22Rv1 (cell line): ENCODE results near the gene PSTPIP2.

Experiments
- H3K27ac ChIP-seq: fragments of 450-650 bp; 2 replicates; pipeline ENCODE4 v1.5.1; 2017
- ZFX ChIP-seq: fragments of 450-650 bp; IDR thresholded peaks from 2 replicates; pipeline ENCODE4 v1.6.1; 2017; ENCODE audit warnings: antibody characterized with exemption, borderline replicate concordance
- TF ChIP-seq, protein P1 (sequence below): fragments of 450-650 bp; IDR thresholded peaks from 2 replicates; pipeline ENCODE4 v1.5.1; 2017; ENCODE audit warnings: mild to moderate bottlenecking

Gene PSTPIP2

DNA sequence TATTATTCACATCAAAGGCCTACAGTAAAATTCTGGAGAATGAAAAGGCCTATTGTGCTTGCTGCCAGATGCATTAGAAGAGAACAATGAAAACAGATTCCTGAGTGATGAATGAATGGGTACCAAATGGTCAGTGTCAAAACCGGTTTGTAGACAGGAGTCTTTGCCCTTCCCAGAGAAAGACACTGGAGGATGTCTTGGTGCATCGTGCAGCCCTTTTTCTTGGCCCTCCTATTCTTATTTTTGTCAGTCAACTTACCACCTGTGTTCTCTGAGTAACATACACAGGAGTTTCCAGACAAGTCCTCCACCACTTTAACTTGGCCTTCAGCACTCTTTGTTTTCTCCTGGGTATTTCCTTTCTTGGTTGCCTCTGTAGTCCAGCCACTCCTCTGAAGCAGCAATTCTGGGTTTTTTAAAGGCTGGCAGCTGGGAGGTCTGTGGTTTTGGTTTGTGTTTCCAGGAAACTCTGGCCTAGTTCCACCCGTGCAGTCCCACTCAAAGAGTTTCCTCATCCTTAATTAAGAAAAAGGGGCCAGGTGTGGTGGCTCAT is 29.4 kb downstream of the PSTPIP2 start:
- no peak overlapping the region for H3K27ac ChIP-seq
- no peak for TF ChIP-seq ZFX
- TF ChIP-seq, protein P1, sequence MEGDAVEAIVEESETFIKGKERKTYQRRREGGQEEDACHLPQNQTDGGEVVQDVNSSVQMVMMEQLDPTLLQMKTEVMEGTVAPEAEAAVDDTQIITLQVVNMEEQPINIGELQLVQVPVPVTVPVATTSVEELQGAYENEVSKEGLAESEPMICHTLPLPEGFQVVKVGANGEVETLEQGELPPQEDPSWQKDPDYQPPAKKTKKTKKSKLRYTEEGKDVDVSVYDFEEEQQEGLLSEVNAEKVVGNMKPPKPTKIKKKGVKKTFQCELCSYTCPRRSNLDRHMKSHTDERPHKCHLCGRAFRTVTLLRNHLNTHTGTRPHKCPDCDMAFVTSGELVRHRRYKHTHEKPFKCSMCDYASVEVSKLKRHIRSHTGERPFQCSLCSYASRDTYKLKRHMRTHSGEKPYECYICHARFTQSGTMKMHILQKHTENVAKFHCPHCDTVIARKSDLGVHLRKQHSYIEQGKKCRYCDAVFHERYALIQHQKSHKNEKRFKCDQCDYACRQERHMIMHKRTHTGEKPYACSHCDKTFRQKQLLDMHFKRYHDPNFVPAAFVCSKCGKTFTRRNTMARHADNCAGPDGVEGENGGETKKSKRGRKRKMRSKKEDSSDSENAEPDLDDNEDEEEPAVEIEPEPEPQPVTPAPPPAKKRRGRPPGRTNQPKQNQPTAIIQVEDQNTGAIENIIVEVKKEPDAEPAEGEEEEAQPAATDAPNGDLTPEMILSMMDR = no peak

DNA sequence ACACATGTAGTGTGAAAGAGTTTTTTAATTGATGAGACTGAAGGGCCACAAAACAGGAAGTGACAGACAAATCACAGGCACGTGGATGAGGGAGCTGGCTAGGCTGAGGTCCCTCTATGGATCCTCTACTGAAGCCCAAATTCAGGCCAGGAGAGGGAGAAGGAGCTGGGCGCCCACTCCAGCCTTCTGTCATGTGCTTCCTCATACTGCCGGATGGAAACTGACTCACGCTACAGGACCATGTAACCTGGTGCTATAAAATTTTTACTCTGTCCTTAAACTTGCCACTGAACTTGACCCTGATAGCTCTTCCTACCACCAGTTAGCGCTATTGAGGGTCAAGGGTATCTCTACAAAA is 31.3 kb downstream of the PSTPIP2 start:
- H3K27ac ChIP-seq = no peak overlapping the region
- TF ChIP-seq ZFX = no peak
- TF ChIP-seq, protein P1 = no peak

DNA sequence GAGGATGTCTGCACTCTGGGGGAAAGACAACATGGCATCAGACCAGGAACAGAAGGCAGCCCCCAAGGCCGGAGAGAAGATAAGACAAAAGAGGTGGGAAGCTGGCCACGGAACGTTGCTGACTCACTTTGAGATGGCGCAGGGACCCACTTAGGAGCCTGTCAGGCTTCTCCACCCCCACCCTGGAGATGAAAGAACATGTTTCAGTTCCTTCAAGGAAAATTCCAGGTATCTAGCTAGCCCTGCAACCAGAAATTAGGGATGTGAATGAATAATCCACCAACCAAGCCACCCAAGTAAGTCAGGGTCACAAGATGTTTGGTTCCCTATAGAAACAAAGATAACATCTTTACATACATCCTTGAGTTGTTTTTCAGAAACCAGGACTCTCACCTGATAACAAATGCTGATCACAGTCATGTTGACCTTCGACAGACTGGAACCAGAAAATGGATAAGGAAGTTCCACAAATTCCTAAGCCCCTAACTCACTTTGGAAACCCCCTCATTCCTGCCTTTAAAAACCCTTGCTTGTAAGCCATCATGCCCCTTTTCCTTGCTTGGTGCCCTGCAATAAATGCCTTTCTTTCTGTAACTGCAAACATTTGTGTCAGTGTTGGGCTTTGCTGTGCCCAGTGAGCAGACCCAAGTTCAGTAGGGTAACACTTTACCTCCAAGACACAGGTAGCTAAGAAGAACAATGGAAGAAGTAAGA is 31.9 kb downstream of the PSTPIP2 start:
- no peak overlapping the region for H3K27ac ChIP-seq
- TF ChIP-seq, protein P1 = no peak
- no peak for TF ChIP-seq ZFX

DNA sequence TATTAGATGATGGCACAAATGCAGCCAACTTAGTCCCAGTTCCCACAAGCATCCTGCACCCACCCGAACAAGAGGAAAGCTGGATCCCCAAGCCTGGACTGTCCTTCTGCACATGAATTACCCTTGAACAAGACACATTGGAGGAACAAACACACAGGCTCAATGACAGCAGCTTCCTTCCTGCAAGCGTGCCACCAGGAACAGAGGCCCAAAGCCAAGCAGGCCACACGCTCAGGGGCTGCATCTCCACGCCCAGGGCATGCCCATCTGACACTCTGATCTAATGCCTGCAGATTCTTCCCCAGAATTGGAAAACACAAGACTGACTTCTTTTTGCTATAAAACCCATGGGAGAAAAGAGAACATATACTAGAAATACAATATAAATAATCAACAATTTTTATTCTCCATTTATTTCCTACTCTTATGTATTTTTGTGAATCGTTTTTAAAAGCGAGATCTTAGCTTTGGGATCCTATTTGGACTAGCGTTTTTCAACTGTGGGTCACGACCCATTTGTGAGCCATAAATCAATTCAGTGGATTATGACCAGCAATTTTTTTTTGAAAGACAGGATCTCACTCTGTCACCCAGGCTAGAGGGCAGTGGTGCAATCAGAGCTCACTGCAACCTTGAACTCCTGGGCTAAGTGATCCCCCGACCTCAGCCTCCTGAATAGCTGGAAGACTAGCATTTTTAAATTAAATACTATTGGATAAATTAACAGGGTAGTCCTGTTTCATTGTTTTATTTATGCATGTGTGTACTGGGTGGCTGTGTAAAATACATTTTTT is 34.4 kb downstream of the PSTPIP2 start:
- no peak overlapping the region for H3K27ac ChIP-seq
- TF ChIP-seq, protein P1 = no peak
- no peak for TF ChIP-seq ZFX

DNA sequence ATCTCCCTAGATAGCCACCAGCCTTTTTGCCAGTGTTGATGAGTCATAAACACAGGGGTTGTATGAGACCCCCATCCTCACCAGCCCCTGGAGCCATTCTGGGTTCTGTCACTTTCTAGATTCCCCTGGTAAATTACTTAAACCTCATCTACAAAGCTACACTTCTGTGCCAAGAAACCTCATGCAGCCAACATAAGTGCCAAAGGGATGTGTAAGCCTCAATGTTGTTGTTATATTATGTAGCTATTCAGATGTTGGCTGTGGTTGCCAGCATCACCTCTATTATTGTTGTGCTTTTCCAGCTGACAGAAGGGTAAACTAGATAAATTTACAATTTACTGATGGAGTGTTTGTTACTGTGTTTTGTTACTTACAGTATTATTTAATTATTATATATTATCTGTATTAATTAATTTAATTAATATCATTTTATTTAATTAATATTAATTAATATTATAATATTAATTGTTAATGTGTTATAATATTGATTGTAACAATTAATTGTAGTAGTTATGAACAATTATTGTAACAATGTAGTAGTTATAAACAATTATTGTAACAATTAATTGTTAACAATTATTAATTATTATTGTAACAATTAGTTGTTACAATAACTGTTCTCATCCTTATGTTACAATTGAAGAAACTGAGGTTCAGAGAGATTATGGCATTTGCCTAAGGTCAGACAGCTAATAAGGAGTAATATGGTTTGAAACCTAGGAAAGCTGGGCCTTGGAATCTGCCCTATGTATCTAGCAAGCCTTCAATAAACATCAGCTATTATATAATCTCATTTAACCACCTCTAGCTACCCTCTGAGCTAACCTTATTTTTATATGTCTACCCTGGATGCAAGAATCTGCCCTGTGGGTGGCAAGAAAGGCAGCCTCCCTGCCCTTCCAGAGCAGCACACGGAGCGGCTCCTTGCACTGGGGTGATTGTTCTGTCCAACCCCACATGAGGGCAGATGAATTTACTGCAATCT is 36.1 kb downstream of the PSTPIP2 start:
- TF ChIP-seq ZFX = no peak
- TF ChIP-seq, protein P1 = no peak
- no peak overlapping the region for H3K27ac ChIP-seq

DNA sequence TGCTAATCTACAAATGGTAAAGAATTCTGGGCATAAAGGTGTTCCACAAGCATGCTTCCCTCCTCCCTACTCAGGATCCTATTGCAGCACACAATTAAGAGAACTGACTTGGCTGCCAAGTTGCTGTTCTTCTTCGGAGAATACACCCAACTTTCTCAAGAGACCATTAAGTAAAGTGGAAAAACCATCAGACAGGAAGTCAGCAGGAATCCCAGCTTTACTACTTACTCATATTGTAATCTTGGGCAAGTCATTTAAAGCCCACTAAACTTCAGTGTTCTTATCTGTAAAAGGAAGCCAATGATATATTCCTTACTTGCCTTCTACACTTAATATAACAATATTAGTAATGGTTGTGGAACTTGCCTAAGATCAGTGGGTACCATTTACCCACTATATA is 37.8 kb downstream of the PSTPIP2 start:
- no peak overlapping the region for H3K27ac ChIP-seq
- no peak for TF ChIP-seq ZFX
- TF ChIP-seq, protein P1 = no peak
